Measurements from ENCODE around the gene RPL13.

Gene RPL13

GRCh38 chr16:89547860-89548259 lies 12.6 kb upstream of the RPL13 start:
- TF ChIP-seq SIN3A (IDR thresholded peaks at IDR 0.05; ENCODE audit: borderline replicate concordance, insufficient read depth, low read length) = no peak
- no peak for TF ChIP-seq TAF1 (IDR thresholded peaks at IDR 0.05; ENCODE audit: borderline replicate concordance, insufficient read depth, low read length)
- no peak for TF ChIP-seq POLR2AphosphoS5 (IDR thresholded peaks at IDR 0.05; ENCODE audit: low read depth, low read length)
- TF ChIP-seq, protein P1, sequence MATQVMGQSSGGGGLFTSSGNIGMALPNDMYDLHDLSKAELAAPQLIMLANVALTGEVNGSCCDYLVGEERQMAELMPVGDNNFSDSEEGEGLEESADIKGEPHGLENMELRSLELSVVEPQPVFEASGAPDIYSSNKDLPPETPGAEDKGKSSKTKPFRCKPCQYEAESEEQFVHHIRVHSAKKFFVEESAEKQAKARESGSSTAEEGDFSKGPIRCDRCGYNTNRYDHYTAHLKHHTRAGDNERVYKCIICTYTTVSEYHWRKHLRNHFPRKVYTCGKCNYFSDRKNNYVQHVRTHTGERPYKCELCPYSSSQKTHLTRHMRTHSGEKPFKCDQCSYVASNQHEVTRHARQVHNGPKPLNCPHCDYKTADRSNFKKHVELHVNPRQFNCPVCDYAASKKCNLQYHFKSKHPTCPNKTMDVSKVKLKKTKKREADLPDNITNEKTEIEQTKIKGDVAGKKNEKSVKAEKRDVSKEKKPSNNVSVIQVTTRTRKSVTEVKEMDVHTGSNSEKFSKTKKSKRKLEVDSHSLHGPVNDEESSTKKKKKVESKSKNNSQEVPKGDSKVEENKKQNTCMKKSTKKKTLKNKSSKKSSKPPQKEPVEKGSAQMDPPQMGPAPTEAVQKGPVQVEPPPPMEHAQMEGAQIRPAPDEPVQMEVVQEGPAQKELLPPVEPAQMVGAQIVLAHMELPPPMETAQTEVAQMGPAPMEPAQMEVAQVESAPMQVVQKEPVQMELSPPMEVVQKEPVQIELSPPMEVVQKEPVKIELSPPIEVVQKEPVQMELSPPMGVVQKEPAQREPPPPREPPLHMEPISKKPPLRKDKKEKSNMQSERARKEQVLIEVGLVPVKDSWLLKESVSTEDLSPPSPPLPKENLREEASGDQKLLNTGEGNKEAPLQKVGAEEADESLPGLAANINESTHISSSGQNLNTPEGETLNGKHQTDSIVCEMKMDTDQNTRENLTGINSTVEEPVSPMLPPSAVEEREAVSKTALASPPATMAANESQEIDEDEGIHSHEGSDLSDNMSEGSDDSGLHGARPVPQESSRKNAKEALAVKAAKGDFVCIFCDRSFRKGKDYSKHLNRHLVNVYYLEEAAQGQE (IDR thresholded peaks at IDR 0.05; ENCODE audit: insufficient read depth in 1 of 2, low read depth in 2 of 2, low read length in 2 of 2) = no peak
- no peak for TF ChIP-seq FOXP2 (optimal IDR thresholded peaks at IDR 0.05; ENCODE audit: borderline replicate concordance, extremely low read depth, extremely low read length, insufficient read depth)

- no peak for TF ChIP-seq TAF1 (IDR thresholded peaks at IDR 0.05; ENCODE audit: borderline replicate concordance, insufficient read depth, low read length)
- no peak for TF ChIP-seq POLR2AphosphoS5 (IDR thresholded peaks at IDR 0.05; ENCODE audit: low read depth, low read length)
- TF ChIP-seq FOXP2 (optimal IDR thresholded peaks at IDR 0.05; ENCODE audit: borderline replicate concordance, extremely low read depth, extremely low read length, insufficient read depth) = no peak
- TF ChIP-seq, protein P1 (IDR thresholded peaks at IDR 0.05; ENCODE audit: insufficient read depth in 1 of 2, low read depth in 2 of 2, low read length in 2 of 2) = no peak
- TF ChIP-seq SIN3A (IDR thresholded peaks at IDR 0.05; ENCODE audit: borderline replicate concordance, insufficient read depth, low read length) = no peak
Measured at GRCh38 chr16:89548344-89549006, 12.0 kb upstream of the RPL13 start.

GRCh38 chr16:89549007-89549700 lies 11.3 kb upstream of the RPL13 start:
- TF ChIP-seq POLR2AphosphoS5 (IDR thresholded peaks at IDR 0.05; ENCODE audit: low read depth, low read length) (no peak), FOXP2 (optimal IDR thresholded peaks at IDR 0.05; ENCODE audit: borderline replicate concordance, extremely low read depth, extremely low read length, insufficient read depth) (no peak), TAF1 (IDR thresholded peaks at IDR 0.05; ENCODE audit: borderline replicate concordance, insufficient read depth, low read length) (no peak), SIN3A (IDR thresholded peaks at IDR 0.05; ENCODE audit: borderline replicate concordance, insufficient read depth, low read length) (no peak)
- TF ChIP-seq, protein P1 (IDR thresholded peaks at IDR 0.05; ENCODE audit: insufficient read depth in 1 of 2, low read depth in 2 of 2, low read length in 2 of 2) = no peak

DNA sequence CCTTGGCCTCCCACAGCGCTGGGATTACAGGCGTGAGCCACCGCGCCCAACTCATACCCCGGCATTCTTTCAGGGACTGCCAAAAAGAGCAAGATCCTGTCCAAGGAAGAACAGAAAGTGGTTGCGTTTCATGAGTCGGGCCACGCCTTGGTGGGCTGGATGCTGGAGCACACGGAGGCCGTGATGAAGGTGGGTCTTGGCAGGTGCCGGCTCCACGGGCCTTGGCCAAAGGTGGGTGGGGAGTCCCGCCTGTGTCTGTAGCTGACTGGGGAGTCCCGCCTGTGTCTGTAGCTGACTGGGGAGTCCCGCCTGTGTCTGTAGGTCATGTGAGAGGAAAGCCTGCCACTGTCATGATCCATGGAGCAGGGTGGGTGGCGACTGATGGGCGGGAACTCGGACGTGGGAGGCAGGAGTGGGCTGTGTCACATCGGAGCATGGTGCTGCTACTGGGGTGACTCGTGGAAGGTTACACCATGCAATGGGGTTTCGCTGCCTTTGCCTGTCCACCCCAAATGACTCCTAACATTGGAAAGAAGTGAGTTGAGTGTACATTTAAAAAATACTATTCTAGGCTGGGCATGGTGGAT lies 10.0 kb upstream of the RPL13 start:
- no peak for TF ChIP-seq POLR2AphosphoS5 (IDR thresholded peaks at IDR 0.05; ENCODE audit: low read depth, low read length)
- TF ChIP-seq, protein P1 (IDR thresholded peaks at IDR 0.05; ENCODE audit: insufficient read depth in 1 of 2, low read depth in 2 of 2, low read length in 2 of 2) = no peak
- TF ChIP-seq FOXP2 (optimal IDR thresholded peaks at IDR 0.05; ENCODE audit: borderline replicate concordance, extremely low read depth, extremely low read length, insufficient read depth) = no peak
- no peak for TF ChIP-seq TAF1 (IDR thresholded peaks at IDR 0.05; ENCODE audit: borderline replicate concordance, insufficient read depth, low read length)
- no peak for TF ChIP-seq SIN3A (IDR thresholded peaks at IDR 0.05; ENCODE audit: borderline replicate concordance, insufficient read depth, low read length)

All from PFSK-1 (cell line).